Neural cell (in vitro differentiated cells): ENCODE data around the gene E2F1. TPM values are rescaled to one million over a fixed set of nuclear protein-coding genes. Genes with fewer than 3 reads are reported as not detected.

Experiments used
- H2AFZ ChIP-seq: fragments of 200-600, 300-800 bp; sonication (generic), shearing (Covaris generic); 2 replicates; pipeline ENCODE4 v1.6.0; 2014; ENCODE audit warnings: low read depth, mild to moderate bottlenecking, antibody characterized with exemption, low read length, moderate library complexity
- H3F3A ChIP-seq: fragments of 200-600 bp; shearing (Covaris generic); 2 replicates; pipeline ENCODE4 v1.6.1; 2016; ENCODE audit warnings: mild to moderate bottlenecking, moderate library complexity, mixed read lengths, antibody characterized with exemption, low read length; ENCODE audit not compliant: insufficient read depth, poor library complexity, severe bottlenecking
- H3K27ac ChIP-seq: fragments of 200-600, 300-800 bp; sonication (generic), shearing (Covaris generic); 2 replicates; pipeline ENCODE4 v1.5.1; 2014; ENCODE audit warnings: mild to moderate bottlenecking, low read length, moderate library complexity
- H3K27me3 ChIP-seq: fragments of 300-800, 200-600 bp; sonication (generic), shearing (Covaris generic); 2 replicates; pipeline ENCODE4 v1.6.0; 2014; ENCODE audit warnings: mild to moderate bottlenecking, low read depth, low read length, moderate library complexity; ENCODE audit not compliant: insufficient read depth
- H3K36me3 ChIP-seq: fragments of 300-800, 200-600 bp; sonication (generic), shearing (Covaris generic); 2 replicates; pipeline ENCODE4 v1.5.1; 2014; ENCODE audit warnings: mild to moderate bottlenecking, antibody characterized with exemption, low read length, moderate library complexity; ENCODE audit not compliant: insufficient read depth
- H3K4me2 ChIP-seq: fragments of 300-800, 200-600 bp; sonication (generic), shearing (Covaris generic); 2 replicates; pipeline ENCODE4 v1.6.0; 2014; ENCODE audit warnings: mild to moderate bottlenecking, low read length
- H3K4me3 ChIP-seq: fragments of 300-800, 200-600 bp; sonication (generic), shearing (Covaris generic); 2 replicates; pipeline ENCODE4 v1.5.1; 2014; ENCODE audit warnings: mild to moderate bottlenecking, low read length, moderate library complexity
- H3K79me2 ChIP-seq: fragments of 200-600 bp; shearing (Covaris generic); replicated peaks from 2 replicates; pipeline ENCODE4 v1.6.0; 2014; ENCODE audit warnings: mild to moderate bottlenecking, low read length, moderate library complexity; ENCODE audit not compliant: insufficient read depth
- H3K9ac ChIP-seq: fragments of 300-800, 200-600 bp; sonication (generic), shearing (Covaris generic); 2 replicates; pipeline ENCODE4 v1.6.1; 2016; ENCODE audit warnings: mild to moderate bottlenecking, low read length, mixed read lengths
- H3K9me2 ChIP-seq: fragments of 200-600 bp; shearing (Covaris generic); 2 replicates; pipeline ENCODE4 v1.6.1; 2016; ENCODE audit warnings: mild to moderate bottlenecking, low read length, mixed read lengths; ENCODE audit not compliant: insufficient read depth
- H3K9me3 ChIP-seq: fragments of 200-600, 300-800 bp; sonication (generic), shearing (Covaris generic); 2 replicates; pipeline ENCODE4 v1.6.1; 2016; ENCODE audit warnings: mild to moderate bottlenecking, mixed run types, low read length, moderate library complexity, mixed read lengths
- H4K20me1 ChIP-seq: fragments of 200-600 bp; shearing (Covaris generic); 2 replicates; pipeline ENCODE4 v1.6.1; 2016; ENCODE audit warnings: mild to moderate bottlenecking, mixed run types; ENCODE audit not compliant: insufficient read depth
- EP300 ChIP-seq: fragments of 450-650 bp; conservative IDR thresholded peaks from 2 replicates; pipeline ENCODE4 v1.6.1; 2014; ENCODE audit warnings: antibody characterized with exemption, mild to moderate bottlenecking, moderate library complexity; ENCODE audit not compliant: poor library complexity, severe bottlenecking
- EZH2 ChIP-seq: fragments of 200-600, 300-800 bp; shearing (Covaris generic), sonication (generic); IDR thresholded peaks from 2 replicates; pipeline ENCODE4 v1.6.1; 2014; ENCODE audit warnings: antibody characterized with exemption, low read length, borderline replicate concordance, mild to moderate bottlenecking; ENCODE audit not compliant: insufficient read depth, poor library complexity, severe bottlenecking
- MXI1 ChIP-seq: fragments of 450-650 bp; conservative IDR thresholded peaks from 2 replicates; pipeline ENCODE4 v1.6.1; 2014; ENCODE audit warnings: antibody characterized with exemption, mild to moderate bottlenecking; ENCODE audit not compliant: poor library complexity, severe bottlenecking
- POLR2AphosphoS5 ChIP-seq: IDR thresholded peaks from 2 replicates; pipeline ENCODE4 v1.6.1; 2012
- RAD21 ChIP-seq: fragments of 450-650 bp; conservative IDR thresholded peaks from 2 replicates; pipeline ENCODE4 v1.6.1; 2014; ENCODE audit warnings: antibody characterized with exemption, mild to moderate bottlenecking, moderate library complexity
- SMC3 ChIP-seq: fragments of 450-650 bp; conservative IDR thresholded peaks from 2 replicates; pipeline ENCODE4 v1.6.1; 2014; ENCODE audit warnings: antibody characterized with exemption, mild to moderate bottlenecking, moderate library complexity; ENCODE audit not compliant: poor library complexity
- TAF1 ChIP-seq: IDR thresholded peaks from 2 replicates; pipeline ENCODE4 v1.6.1; 2012; ENCODE audit warnings: low read depth
- polyA plus RNA-seq: library from polyadenylated mRNA; depleted of rRNA; stranded (reverse); fragments of >200 nt; gene quantifications from 2 replicates; pipeline ENCODE4 v1.2.3, GENCODE V29; 2014
- TF ChIP-seq, protein P1 (sequence below): fragments of 450-650 bp; IDR thresholded peaks from 2 replicates; pipeline ENCODE4 v1.5.1; 2014; ENCODE audit warnings: antibody characterized with exemption, mild to moderate bottlenecking, moderate library complexity; ENCODE audit not compliant: poor library complexity, severe bottlenecking
- TF ChIP-seq, protein P2 (sequence below): IDR thresholded peaks from 2 replicates; pipeline ENCODE4 v1.6.1; 2012; ENCODE audit warnings: borderline replicate concordance

Gene E2F1
- polyA plus RNA-seq, 1 donor from 2014 or later, result 2.3 TPM

DNA sequence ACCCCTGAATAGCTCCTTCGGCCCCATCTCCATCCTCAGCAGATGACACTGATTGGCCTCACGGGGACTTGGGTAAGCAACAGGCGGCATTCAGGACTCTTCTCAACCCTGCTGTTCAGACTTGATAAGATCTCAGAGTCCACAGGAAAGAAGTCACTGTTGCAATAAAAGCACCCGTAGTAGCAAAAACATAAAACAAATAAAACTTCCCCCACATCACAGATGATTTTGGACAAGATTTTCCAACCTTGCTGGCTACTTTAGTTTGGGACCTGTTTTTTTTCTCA lies 41.2 kb downstream of the E2F1 start:
- Histone ChIP-seq H3K4me3 (no peak overlapping the region), H3K4me2 (no peak overlapping the region), H3K27me3 (no peaks in the 10 kb centered on the region), H3K9me2 (no peaks in the 10 kb centered on the region), H3K9me3 (no peaks in the 10 kb centered on the region), H3K36me3 (peaks cover 6% of the 10 kb centered on the region), H3K9ac (no peak overlapping the region), H4K20me1 (no peaks in the 10 kb centered on the region), H3K79me2 (no peaks in the 10 kb centered on the region), H3F3A (no peaks in the 10 kb centered on the region), H3K27ac (no peak overlapping the region), H2AFZ (no peak overlapping the region)
- TF ChIP-seq RAD21 (no peak), MXI1 (no peak), SMC3 (no peak), POLR2AphosphoS5 (no peak), EP300 (no peak), EZH2 (no peak)
- TF ChIP-seq, protein P1, sequence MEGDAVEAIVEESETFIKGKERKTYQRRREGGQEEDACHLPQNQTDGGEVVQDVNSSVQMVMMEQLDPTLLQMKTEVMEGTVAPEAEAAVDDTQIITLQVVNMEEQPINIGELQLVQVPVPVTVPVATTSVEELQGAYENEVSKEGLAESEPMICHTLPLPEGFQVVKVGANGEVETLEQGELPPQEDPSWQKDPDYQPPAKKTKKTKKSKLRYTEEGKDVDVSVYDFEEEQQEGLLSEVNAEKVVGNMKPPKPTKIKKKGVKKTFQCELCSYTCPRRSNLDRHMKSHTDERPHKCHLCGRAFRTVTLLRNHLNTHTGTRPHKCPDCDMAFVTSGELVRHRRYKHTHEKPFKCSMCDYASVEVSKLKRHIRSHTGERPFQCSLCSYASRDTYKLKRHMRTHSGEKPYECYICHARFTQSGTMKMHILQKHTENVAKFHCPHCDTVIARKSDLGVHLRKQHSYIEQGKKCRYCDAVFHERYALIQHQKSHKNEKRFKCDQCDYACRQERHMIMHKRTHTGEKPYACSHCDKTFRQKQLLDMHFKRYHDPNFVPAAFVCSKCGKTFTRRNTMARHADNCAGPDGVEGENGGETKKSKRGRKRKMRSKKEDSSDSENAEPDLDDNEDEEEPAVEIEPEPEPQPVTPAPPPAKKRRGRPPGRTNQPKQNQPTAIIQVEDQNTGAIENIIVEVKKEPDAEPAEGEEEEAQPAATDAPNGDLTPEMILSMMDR, result no peak

DNA sequence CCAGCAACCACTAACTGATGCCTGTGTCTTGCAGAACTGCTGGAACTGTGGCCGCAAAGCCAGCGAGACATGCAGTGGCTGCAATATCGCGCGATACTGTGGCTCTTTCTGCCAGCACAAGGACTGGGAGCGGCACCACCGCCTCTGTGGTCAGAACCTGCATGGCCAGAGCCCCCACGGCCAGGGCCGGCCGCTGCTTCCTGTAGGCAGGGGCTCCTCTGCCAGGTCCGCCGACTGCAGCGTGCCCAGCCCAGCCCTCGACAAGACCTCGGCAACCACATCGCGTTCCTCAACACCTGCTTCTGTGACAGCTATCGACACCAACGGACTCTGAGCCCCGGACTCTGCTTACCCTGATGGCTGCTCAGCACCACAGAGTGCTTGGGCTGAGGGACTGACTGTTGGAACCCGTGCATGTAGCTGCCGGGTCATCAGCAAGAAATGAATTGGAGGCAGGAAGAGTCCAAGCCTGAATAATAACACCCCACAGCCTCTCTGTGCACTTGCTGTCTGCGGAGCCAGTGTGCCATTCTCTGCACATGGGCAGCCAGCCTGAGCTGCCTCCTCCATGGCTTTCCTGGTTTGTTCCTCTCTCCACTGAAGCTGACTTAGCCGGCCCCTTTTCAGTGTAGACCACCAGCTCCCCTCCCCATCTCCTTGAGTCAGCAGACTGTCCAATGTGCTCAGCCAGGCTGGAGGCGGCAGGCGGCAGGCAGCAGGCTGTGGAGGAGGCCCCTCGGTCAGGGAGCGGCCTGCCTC lies 41.7 kb downstream of the E2F1 start:
- no peaks in the 10 kb centered on the region for H3K9me2 ChIP-seq
- peaks cover 6% of the 10 kb centered on the region for H3K36me3 ChIP-seq
- no peak overlapping the region for H2AFZ ChIP-seq
- H3K79me2 ChIP-seq, result no peaks in the 10 kb centered on the region
- H3F3A ChIP-seq, result no peaks in the 10 kb centered on the region
- H3K27ac ChIP-seq, result no peak overlapping the region
- H3K27me3 ChIP-seq, result no peaks in the 10 kb centered on the region
- H4K20me1 ChIP-seq, result no peaks in the 10 kb centered on the region
- H3K9ac ChIP-seq, result no peak overlapping the region
- no peak for TF ChIP-seq MXI1
- TF ChIP-seq SMC3, result no peak
- TF ChIP-seq, protein P1, result no peak
- TF ChIP-seq, protein P2, sequence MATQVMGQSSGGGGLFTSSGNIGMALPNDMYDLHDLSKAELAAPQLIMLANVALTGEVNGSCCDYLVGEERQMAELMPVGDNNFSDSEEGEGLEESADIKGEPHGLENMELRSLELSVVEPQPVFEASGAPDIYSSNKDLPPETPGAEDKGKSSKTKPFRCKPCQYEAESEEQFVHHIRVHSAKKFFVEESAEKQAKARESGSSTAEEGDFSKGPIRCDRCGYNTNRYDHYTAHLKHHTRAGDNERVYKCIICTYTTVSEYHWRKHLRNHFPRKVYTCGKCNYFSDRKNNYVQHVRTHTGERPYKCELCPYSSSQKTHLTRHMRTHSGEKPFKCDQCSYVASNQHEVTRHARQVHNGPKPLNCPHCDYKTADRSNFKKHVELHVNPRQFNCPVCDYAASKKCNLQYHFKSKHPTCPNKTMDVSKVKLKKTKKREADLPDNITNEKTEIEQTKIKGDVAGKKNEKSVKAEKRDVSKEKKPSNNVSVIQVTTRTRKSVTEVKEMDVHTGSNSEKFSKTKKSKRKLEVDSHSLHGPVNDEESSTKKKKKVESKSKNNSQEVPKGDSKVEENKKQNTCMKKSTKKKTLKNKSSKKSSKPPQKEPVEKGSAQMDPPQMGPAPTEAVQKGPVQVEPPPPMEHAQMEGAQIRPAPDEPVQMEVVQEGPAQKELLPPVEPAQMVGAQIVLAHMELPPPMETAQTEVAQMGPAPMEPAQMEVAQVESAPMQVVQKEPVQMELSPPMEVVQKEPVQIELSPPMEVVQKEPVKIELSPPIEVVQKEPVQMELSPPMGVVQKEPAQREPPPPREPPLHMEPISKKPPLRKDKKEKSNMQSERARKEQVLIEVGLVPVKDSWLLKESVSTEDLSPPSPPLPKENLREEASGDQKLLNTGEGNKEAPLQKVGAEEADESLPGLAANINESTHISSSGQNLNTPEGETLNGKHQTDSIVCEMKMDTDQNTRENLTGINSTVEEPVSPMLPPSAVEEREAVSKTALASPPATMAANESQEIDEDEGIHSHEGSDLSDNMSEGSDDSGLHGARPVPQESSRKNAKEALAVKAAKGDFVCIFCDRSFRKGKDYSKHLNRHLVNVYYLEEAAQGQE, result no peak
- no peak for TF ChIP-seq RAD21
- TF ChIP-seq EP300, result no peak
- no peak for TF ChIP-seq POLR2AphosphoS5
- TF ChIP-seq TAF1, result no peak
- TF ChIP-seq EZH2, result no peak
- no peaks in the 10 kb centered on the region for H3K9me3 ChIP-seq
- no peak overlapping the region for H3K4me3 ChIP-seq
- no peak overlapping the region for H3K4me2 ChIP-seq
